Left lobe of liver (tissue), 1 donor: ENCODE data around the gene GLOD4. TPM values are rescaled to one million over a fixed set of nuclear protein-coding genes. Genes with fewer than 3 reads are reported as not detected.

Experiments
- total RNA-seq: library from RNA; stranded (reverse); gene quantifications from one replicate; pipeline ENCODE4 v1.2.1, GENCODE V29; 2021
- donor health status: DM: no; HTN: yes; CAD: no.

Gene GLOD4
- total RNA-seq, 1 donor from 2014 or later, result 35.4 TPM

Other genes starting within 250 kb of the GLOD4 start
- 25.5 TPM for gene VPS53, start 67.4 kb downstream of the GLOD4 start, total RNA-seq
- gene TLCD3A, start 49.7 kb downstream of the GLOD4 start, total RNA-seq, result 0.50 TPM
- gene GEMIN4, start 30.0 kb downstream of the GLOD4 start, total RNA-seq, result 7.4 TPM
- gene MRM3, start 73 bp upstream of the GLOD4 start, total RNA-seq, result 13.3 TPM
- gene NXN, start 197.5 kb upstream of the GLOD4 start, total RNA-seq, result 8.1 TPM
- gene TIMM22, start 214.8 kb upstream of the GLOD4 start, total RNA-seq, result 4.2 TPM